Heart left ventricle (tissue), 13 donors: Measurements from ENCODE around the gene MYB.

Source experiments
- POLR2A ChIP-seq, 2 donors: fragments of 450-650 bp; IDR thresholded peaks; one replicate each; pipeline ENCODE4 v1.6.1; 2017; ENCODE audit warnings: antibody characterized with exemption in 2 of 2, mild to moderate bottlenecking in 2 of 2, moderate library complexity in 2 of 2
- TF ChIP-seq, protein P1 (sequence below), 12 donors: fragments of 200-600 bp; sonication (generic) in 4 of 12; IDR thresholded peaks; one replicate each; pipeline versions ENCODE4 v1.5.0 to v1.8.0; 2018 to 2022; ENCODE audit warnings: antibody characterized with exemption in 12 of 12, mild to moderate bottlenecking in 5 of 12
- donor health status: ischemic (EF 13 %, LVEDD 7.1; RV severe dilation, severe dysfunction).
- donor health status: DM: no; HTN: yes; CAD: no.
- donor health status: DM: no; HTN: no; CAD: no.
- donor health status: ischemic (EF 25% LVEDD 6.9; RV normal size, moderate dysfunction).
- donor health status: ischemic (EF 25% LVEDD 5.7; RV mildly dilated, moderate dysfunction).
- donor health status: ischemic (EF 35%, LVEDD 5.7; RV mildly dilated, moderate dysfunction).
- donor health status: nonischemic (EF 11% LVEDD 7.7; RV severe dilation, severe dysfunction).
- donor health status: DM: yes; HTN: yes; CAD: no.
- donor health status: PGD.
- donor health status: ischemic (EF 29% LVEDD 5.4; RV normal size, mild dysfunction).
- donor health status: nonischemic (EF 23%, LVEDD 6.1; RV moderate dilation, normal function).

DNA sequence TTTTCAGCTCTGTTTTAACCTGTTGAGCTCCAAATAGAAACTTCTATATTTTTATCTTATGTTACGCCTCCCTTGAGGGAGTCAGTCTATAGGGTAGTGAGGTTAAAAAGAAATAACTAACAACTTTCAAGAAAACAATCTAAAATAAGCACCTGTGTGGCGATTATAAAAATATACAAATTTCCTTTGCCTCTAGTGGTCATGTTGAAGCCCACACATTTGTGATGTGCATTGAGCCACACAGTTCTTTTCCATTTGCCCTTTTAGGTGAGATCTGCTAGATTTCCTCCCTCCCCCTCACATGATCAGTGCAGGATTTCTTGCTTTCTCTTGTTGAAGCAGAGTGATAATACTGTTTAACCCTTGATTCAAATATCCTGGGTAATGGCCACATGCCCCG lies 84.2 kb downstream of the MYB start:
- TF ChIP-seq, protein P1, sequence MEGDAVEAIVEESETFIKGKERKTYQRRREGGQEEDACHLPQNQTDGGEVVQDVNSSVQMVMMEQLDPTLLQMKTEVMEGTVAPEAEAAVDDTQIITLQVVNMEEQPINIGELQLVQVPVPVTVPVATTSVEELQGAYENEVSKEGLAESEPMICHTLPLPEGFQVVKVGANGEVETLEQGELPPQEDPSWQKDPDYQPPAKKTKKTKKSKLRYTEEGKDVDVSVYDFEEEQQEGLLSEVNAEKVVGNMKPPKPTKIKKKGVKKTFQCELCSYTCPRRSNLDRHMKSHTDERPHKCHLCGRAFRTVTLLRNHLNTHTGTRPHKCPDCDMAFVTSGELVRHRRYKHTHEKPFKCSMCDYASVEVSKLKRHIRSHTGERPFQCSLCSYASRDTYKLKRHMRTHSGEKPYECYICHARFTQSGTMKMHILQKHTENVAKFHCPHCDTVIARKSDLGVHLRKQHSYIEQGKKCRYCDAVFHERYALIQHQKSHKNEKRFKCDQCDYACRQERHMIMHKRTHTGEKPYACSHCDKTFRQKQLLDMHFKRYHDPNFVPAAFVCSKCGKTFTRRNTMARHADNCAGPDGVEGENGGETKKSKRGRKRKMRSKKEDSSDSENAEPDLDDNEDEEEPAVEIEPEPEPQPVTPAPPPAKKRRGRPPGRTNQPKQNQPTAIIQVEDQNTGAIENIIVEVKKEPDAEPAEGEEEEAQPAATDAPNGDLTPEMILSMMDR (IDR thresholded peaks at IDR 0.05): no peak
- no peak for TF ChIP-seq POLR2A (IDR thresholded peaks at IDR 0.05)
